HG02763 (cell line): ENCODE measurements around the gene WDR26.
"Not testable (repeated sequence)": the region's sequence is repeated elsewhere in the genome, so short reads cannot be mapped to it uniquely, and the experiment has no call there.

Experiments
- ATAC-seq: cut with Tn5 transposase; IDR thresholded peaks from one replicate; pipeline ENCODE4 v1.9.1; 2021; ENCODE audit warnings: mild to moderate bottlenecking, moderate library complexity; ENCODE audit not compliant: unreplicated experiment

WDR26 gene

GRCh38 chr1:224434691-224435317 is at the start of gene WDR26:
TSS of gene WDR26 (minus strand) at chr1:224434797.
- peak; percentile 79 for ATAC-seq

GRCh38 chr1:224483206-224483605 is 48.6 kb upstream of the WDR26 start:
- not testable (repeated sequence) for ATAC-seq

- no peak for ATAC-seq
Observed at GRCh38 chr1:224482619-224483018, 48.0 kb upstream of the WDR26 start.

- no peak for ATAC-seq
Observed at GRCh38 chr1:224481601-224482000, 47.0 kb upstream of the WDR26 start.

GRCh38 chr1:224480888-224481459 is 46.4 kb upstream of the WDR26 start:
- ATAC-seq, result not testable (repeated sequence)

- not testable (repeated sequence) for ATAC-seq
Observed at GRCh38 chr1:224480200-224480599, 45.6 kb upstream of the WDR26 start.

- ATAC-seq, result no peak
Observed at GRCh38 chr1:224472806-224473205, 38.2 kb upstream of the WDR26 start.

- ATAC-seq, result no peak
Observed at GRCh38 chr1:224466154-224466553, 31.6 kb upstream of the WDR26 start.

- no peak for ATAC-seq
Observed at GRCh38 chr1:224459966-224460365, 25.4 kb upstream of the WDR26 start.

GRCh38 chr1:224458996-224459395 is 24.4 kb upstream of the WDR26 start:
- no peak for ATAC-seq

- ATAC-seq, result no peak
Observed at GRCh38 chr1:224458296-224458695, 23.7 kb upstream of the WDR26 start.

- ATAC-seq, result no peak
Observed at GRCh38 chr1:224457782-224458144, 23.2 kb upstream of the WDR26 start.

GRCh38 chr1:224456637-224456953 is 22.0 kb upstream of the WDR26 start:
- ATAC-seq, result no peak

GRCh38 chr1:224454402-224455055 is 19.9 kb upstream of the WDR26 start:
- no peak for ATAC-seq

GRCh38 chr1:224450561-224451350 is 16.2 kb upstream of the WDR26 start:
- ATAC-seq, result no peak

- ATAC-seq, result no peak
Observed at GRCh38 chr1:224450159-224450558, 15.6 kb upstream of the WDR26 start.

GRCh38 chr1:224448453-224449017 is 13.9 kb upstream of the WDR26 start:
- ATAC-seq, result no peak

- ATAC-seq, result no peak
Observed at GRCh38 chr1:224447971-224448370, 13.4 kb upstream of the WDR26 start.

GRCh38 chr1:224447251-224447650 is 12.7 kb upstream of the WDR26 start:
- no peak for ATAC-seq

GRCh38 chr1:224438989-224439388 is 4.4 kb upstream of the WDR26 start:
- ATAC-seq, result no peak

GRCh38 chr1:224435999-224436398 is 1.4 kb upstream of the WDR26 start:
- ATAC-seq, result no peak
